NCI-H1436 treated with DMSO at 0.1 percent for 48 hours (cell line): ENCODE data around the gene SLC6A9.
A peak's percentile ranks its signal among the peaks of the same experiment; 100 is the strongest.

ENCODE experiments used
- DNase-seq: peaks from one replicate; lab custom pipeline; 2025; lab: John Stamatoyannopoulos, UW

SLC6A9 gene

DNA sequence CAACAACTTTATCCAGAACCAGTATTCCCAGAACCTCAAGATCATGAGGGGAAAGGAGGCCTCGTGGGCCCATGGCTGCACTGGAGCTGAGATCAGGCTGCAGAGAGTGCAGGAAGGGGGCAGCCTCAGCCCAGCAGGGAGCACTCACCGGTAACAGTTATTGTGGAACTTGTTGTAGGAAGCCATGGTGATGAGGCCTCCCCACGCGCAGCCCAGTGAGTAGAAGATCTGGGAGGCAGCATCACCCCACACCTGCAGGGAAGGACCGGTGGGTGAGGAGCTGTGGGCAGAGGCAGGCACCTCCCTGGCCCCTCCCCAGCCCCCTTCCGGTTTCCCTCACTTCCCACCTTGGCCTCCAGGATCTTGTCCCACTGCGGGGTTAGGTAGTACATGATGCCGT lies 29.1 kb downstream of the SLC6A9 start:
- DNase-seq, result no peak

DNA sequence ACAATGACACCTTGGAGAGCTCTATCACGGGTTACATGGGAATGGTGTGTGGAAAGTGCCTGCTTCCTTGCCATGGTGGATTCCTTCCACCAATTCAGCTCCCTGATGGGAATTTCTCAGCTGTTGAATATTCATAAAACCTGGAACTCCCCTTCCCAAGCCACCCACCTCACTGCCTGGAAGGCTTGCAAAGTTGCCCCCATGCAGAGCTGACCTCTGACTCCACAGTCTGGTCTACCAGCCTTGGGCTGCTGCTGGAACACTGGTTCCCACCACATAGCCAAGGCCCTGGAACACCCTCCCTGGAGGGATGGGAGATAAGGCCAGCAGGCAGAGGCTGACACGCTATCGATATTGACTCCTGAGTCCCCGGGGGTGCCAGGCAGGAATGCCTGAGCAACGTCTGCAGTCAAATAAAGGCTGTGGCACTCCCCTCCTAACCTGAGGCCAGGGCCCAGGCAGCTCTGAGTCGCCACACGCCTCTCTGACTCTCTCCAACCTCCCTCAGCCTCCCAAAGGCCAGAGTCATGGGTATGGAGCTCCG lies 31.1 kb downstream of the SLC6A9 start:
- DNase-seq, result no peak

DNA sequence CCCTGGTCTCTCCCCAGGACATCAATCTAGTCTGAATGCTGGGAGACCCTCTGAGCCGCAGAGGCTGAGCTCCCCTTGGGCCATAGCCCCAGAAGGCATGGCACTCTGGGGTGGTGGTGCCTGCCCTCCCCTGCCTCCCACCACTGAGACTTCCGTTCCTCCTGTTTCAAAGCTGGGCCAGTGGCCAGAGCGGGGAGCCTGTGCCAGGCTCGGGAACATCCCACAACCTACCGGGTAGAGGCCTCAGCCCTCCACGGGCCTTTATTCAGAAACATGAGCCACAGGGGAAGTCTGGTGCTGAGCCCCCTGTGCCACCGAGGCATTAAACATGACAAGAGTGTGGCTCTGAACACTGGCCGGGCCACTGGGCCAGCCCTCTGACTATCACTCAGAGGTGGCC lies 31.8 kb downstream of the SLC6A9 start:
- DNase-seq, result no peak

DNA sequence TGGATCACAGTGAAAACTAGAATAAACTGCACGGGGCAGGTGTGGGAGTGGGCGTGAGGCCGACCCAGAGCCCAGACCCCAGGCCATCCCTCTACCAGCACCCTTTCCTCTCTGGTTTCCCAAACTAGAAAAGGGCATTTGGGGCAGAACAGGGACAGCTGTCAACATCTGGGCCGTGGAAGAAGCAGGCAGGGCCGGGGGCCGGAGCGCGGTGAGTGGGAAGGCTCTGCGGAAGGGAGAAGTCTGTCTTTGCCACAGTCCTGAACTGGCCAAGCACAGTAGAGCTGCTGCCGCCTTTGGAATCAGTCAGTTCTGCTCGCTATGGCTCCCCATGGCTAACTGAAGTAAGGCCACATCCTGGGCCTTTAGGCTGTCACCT lies 33.3 kb downstream of the SLC6A9 start:
- DNase-seq, result no peak

DNA sequence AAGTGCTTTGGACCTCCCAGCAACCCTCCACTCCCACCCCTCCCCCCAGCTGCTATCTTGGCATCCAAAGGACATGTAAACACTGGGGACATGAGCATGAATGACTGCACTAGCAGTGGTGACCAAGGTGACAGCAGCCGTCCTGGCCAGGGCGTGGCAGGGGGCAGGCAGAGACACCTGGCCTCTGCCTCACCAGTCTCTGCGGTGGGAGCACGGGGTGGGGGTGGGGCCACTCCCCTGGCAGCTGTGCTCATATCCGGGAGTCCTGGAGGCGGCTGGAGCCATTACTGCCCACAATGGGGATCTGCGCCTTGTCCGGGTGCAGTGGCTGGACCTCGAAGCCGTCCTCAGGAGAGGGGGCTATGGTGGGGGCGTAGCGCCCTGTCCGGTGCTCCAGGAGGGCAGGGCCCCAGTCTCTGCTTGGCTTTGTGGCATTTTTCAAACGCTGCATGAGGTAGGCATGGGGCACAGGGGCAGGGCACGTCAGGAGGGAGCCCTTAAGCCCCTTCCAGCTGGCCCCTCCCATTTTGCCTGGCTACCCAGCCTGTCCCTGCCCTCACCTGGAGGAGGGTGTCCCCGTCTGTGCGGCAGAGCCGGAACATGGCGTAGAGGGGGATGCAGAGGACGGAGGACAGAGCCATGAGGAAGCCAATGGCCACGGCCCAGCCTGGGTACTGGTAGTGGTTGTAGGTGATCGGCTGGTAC lies 33.8 kb downstream of the SLC6A9 start:
- no peak for DNase-seq

DNA sequence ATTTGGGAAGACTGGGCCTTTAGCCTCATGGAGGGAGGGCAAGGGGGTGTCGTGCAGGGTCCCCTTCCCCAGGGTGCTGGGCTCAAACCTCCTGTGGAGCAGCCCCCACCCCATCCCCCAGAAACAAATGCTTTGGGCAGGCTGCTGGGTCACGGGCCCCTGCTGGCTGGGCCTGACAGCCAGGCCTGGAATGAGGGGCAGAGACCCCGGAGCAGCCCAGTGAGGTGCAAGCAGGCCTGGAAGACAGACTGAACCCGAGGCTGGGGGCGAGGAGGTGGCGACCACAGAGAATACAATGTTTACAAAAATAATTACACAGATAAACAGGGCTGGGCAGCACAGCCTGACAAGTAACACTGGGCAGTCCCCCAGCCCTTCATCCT lies 34.5 kb downstream of the SLC6A9 start:
- DNase-seq, result no peak

DNA sequence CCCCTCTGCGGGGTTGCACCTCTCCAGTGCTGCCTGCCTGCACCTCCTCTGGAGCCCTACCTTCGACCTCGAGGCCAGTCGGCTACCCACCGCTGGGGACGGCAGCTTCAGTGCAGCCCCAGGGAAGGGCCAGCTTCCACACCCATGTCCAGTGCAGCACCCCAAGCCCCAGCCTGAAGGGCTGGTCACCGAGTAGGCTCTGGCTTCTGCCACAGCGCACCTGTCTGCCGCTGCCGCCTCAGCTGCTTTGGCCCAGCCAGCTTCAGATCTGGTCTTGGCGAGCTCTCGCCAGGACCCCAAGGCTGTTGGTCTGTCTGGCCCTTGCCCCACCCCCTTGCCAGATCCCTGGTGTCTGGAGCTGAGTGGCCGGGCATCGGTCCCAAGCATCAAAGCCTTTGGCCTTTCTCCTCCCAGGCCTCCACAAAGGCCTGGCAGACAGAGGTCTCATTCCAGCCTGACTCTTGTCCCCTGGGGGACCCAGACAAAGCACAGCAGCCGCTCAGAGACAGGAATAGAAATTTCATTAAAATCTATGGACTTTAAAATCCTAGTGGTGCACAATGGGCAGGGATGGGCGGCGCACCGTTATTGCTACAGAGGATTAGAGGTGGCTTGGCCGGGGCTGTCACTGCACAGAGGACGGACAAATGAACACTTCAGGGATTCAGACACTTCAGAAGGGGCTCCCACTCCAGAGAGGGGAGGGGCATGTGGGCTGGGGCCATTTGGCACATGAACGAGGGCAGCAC lies 35.1 kb downstream of the SLC6A9 start:
- DNase-seq, result no peak

DNA sequence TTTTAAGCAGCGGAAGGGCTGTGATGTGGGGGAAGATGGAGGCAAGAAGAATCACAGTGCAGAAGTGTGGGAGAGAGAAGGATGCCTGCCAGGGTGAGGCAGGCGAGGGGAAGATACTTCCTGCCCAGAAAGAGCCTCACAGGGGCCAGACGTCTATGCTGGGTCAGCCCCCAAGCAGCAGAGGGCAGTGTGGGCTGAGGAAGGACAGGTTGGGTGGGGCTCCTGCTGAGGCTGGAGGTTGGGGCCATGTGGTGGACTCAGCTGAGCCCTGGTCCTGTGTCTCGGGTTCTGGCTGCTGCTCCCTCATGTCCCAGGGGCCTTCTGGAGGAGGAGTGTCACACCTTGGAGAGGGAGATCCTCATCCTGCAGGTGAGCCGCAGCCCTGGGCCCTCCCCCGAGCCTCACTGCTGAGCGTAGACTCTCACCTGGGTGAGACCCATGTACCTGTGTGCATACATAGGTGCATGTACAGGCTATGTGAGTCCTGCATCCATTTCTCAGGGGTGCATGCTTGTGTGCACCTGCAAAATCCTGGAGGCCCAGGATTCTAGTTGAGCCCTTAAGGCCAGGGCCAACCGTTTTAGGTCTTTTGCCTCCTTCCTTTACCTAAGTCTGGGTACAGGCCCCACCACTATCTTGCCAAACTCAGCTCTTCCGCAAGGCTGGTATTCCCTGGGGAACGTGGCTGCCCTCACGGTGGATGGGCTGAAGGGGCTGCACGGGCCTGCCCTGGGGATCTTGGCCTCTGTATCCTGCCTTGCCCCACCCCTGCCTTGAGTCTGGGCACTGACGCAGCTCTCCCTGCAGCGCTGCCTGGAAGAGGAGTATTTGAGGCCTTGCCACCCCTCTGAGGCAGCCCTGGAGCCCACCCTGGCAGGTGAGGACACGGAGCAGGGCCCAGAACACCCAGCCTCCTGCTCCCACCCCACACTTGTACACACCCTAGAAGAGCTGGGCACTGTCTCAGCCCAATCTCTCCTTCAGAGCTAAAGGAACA lies 36.2 kb downstream of the SLC6A9 start:
- DNase-seq, result no peak

DNA sequence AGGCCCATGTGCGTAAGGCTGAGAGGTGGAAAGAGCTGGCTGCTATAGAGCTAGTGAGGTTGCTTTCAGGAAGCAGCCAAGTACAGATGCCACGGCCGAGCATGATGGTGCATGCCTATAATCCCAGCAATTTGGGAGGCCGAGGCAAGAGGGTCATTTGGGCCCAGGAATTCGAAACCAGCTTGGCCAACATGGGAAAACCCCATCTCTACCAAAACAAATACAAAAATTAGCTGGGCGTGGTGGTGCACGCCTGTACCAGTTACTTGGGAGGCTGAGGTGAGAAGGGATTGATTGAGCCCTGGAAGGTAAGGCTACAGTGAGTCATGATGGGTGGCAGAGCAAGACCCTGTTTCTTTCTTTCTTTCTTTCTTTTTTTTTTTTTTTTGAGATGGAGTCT lies 37.2 kb downstream of the SLC6A9 start:
- DNase-seq, result no peak

DNA sequence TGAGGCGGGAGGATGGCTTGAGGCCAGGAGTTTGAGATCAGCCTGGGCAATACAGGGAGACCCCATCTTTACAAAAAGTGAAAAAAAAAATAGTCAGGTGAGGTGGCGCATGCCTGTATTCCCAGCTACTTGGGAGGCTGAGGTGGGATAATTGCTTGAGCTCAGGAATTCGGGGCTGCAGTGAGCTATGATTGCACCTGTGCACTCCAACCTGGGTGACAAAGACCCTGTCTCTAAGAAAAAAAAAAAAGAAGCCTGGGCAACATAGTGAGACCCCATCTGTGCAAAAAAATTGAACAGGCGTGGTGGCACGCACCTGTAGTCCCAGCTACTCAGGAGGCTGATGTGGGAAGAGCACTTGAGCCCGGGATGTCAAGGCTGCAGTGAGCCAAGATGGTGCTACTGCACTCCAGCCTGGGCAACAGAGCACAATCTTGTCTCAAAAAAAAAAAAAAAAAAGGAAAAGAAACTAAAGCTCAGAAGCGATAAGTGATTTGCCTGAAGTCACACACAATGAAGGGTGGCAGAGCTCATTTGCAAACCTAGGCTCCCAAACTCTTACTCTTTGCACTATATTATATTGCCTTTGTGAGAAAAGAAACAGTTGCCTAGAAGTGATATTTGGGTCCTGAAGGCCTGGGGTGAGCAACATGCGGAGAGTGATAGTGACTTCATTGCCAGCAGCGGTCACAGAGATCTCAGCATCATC lies 37.9 kb downstream of the SLC6A9 start:
- no peak for DNase-seq

DNA sequence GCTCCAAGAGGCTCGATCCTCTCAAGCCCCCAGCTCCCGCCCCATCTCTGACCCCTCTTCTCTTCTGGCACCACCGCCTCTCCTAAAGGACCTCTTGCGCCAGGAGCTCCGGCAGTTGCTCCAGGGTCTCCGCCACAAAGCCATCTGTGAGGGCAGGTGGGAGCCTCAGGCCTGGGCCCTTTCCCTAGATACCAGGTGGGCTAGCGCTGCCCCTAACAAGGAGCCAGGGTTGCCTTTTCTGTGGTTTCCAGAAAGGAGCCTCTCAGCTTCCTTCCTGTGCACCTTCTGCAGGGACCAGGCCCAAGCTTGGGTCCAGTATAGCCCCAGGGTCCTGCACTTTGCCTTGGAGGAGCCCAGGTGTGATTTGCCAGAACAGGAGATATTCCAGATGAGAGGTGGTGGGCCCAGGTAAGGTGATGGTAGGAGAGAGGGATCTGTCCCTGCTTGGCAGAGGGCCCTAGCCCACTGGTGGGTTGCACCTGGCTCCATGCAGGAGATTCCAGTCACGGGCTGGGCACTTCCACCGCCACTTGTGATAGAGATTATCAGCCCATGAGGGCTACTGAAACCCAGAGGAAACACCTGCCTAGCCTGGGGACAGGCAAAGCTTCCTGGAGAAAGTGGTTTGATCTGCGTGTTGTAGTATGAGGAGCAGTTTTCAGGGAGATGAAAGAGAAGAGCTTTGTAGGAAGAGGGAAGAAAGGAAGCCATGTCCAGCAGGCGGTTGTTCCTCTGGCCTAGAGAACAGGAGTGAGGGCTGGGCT lies 38.8 kb downstream of the SLC6A9 start:
- DNase-seq, result no peak

DNA sequence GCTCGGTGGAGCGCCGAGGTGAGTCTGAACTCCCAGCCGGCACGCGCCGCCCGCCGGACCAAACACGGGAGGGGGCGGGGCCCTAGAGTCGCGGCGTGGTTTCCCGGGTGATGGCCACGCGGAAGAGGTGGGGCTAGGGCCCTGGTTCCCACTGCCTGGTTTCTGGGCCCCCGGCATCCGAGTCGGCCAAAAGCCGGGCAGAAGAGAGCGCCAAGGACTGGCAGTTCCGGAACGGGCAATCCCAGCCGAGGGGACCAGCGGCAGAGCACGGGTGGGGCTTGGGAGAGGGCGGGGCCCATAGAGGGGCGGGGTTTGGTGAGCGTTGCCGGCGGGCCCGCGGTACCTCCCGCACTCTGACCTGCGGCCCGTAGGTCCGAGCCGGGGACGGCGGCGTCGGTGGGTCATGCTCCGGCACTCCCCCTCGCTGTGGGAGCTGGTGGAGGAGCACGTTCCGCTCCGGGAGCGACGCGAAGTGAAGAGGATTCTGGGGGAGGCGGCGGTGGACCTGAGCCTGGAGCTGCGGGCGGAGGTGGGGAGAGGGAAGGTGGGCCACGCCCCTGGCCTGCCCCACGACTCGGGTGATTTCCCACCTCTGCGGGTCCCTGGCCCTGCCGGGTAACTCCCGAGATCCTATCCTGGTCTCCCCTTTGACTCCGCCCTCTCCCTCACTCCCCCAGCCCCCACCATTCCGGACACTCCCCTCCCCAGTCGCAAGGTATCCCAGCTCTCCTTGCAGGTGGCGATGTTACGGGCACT lies 39.6 kb downstream of the SLC6A9 start, which contains the start of gene CCDC24:
TSS of gene CCDC24 (plus strand) at position 124 of the 756 bp plus-strand sequence. CDS start at position 404, 280 bp downstream.
- DNase-seq, result peak; percentile 10

DNA sequence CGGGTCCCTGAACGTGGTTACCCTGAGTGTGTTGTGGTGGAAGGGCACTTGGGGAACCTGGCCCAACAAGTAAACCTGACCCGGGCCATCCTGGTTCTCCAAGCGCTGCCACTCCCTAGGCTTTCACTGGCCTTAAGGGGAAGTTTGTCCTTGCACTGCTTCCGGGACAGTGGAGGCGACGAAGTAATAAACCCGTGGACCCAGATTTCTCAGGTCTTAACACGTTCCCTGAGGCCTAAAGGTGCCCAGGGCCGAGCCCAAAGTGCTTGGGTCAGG lies 40.1 kb downstream of the SLC6A9 start:
- no peak for DNase-seq

DNA sequence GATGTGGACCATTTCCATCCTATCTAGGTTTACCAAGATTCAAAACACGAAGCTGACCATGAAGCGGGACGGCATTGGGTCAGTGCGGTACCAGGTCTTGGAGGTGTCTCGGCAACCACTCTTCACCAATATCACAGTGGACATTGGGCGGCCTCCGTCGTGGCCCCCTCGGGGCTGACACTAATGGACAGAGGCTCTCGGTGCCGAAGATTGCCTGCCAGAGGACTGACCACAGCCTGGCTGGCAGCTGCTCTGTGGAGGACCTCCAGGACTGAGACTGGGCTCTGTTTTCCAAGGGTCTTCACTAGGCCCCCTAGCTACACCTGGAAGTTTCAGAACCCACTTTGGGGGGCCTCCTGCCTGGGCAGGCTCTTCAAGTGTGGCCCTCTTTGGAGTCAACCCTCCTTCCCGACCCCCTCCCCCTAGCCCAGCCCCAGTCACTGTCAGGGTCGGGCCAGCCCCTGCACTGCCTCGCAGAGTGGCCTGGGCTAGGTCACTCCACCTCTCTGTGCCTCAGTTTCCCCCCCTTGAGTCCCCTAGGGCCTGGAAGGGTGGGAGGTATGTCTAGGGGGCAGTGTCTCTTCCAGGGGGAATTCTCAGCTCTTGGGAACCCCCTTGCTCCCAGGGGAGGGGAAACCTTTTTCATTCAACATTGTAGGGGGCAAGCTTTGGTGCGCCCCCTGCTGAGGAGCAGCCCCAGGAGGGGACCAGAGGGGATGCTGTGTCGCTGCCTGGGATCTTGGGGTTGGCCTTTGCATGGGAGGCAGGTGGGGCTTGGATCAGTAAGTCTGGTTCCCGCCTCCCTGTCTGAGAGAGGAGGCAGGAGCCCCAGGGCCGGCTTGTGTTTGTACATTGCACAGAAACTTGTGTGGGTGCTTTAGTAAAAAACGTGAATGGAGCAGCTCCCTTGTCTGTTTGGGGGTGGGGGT lies 40.7 kb downstream of the SLC6A9 start:
- DNase-seq, result no peak

DNA sequence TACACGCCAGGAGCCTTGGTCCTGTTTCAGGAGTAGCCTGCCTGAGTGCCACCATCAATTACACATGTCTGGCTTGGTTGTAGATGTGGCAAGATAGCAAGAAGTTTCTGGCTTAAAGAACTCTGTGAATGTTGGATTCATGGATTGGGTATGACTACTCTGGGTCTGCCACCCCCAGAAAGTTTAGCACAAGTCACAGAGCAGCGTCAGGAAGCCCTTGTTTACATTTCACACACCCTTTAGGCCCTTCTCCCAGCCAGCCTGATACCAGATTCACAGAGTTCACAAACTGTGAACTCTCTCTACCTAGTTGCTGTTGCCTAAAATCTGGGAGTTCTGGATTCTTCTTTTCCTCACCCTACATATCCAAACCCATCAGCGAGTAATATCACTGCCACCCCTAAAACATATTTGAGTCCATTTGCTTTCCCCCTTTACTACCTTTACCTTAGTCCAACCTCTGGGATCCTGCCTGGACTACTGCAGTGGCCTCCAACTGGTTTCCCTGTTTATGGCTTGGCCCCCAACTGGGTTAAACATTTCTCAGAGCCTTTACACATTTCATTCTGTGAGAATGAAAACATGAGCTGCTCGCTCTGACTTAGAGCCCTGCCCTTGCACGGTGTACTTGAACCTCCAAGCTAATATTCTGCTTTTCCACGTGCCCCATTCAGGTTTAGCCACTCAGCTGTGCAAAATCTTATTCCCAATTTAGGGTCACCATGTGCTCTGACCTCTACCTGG lies 43.9 kb downstream of the SLC6A9 start:
- no peak for DNase-seq

DNA sequence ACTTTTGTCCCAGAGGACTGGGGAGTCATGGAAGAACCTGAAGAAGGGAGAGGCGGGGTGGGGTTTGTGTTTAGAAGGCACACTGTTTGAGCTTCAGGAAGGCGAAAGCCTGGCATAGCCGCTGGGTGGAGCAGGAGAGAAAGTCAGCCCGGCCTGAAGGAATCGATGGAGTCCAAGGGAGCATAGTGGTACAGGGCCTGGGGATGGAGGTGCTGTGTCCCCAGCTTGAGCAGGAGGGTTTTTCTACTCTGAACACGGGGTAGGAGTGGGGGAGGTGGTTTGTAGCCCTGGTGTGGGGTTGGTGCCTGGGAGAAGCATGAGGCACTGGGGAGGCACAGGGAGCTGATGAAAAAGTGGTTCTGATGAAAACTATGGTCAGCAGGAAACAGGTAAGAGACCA lies 44.5 kb downstream of the SLC6A9 start:
- no peak for DNase-seq

DNA sequence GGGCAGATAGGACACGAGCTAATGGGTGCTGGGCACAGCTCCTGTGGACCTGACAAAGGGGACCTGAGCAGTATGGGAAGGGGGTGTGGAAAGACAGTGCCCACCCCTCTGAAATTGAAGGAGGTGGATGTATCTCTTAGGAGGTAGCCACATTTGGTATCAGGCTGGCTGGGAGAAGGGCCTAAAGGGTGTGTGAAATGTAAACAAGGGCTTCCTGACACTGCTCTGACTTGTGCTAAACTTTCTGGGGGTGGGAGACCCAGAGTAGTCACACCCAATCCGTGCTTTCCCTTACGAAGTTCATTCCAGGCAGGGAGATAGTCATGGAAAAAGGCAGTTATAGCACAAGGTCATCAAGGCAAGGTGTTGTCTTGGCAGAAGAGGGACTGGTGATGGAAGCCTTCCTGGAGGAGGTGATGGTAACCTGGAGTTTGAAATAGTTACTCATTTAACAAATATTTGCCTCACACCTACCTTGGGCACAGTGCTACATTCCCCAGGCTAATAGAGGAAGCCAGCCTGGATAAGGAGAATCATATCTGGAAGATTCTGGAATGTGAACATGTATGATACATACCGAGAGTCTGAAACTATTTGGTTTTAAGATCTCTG lies 45.2 kb downstream of the SLC6A9 start:
- DNase-seq, result no peak

DNA sequence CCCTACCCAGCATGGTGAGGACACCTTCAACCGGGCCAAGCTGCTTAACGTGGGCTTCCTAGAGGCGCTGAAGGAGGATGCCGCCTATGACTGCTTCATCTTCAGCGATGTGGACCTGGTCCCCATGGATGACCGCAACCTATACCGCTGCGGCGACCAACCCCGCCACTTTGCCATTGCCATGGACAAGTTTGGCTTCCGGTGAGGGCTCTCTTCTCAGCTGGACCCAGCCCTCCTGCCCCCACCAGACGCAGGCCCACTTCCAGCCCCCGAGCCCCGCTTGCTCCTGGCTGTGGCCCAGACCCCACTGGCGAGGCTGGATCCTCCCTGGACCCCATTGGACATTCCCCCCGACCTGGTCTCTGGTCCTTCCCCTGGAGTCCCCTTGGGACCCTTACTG lies 46.4 kb downstream of the SLC6A9 start:
- DNase-seq, result no peak
